NB4 (cell line): ENCODE data around the gene PNISR.

Experiments
- DNase-seq: peaks from one replicate; pipeline ENCODE4 v3.0.0; 2010; ENCODE audit warnings: low read depth
- H3K4me3 ChIP-seq: one replicate; pipeline ENCODE4 v1.5.1; 2011; ENCODE audit warnings: mild to moderate bottlenecking, low read depth, low read length, moderate library complexity
- CTCF ChIP-seq: IDR thresholded peaks from one replicate; pipeline ENCODE4 v1.5.1; 2012; ENCODE audit warnings: low read depth, low read length
- MAX ChIP-seq: IDR thresholded peaks from 2 replicates; pipeline ENCODE4 v1.6.1; 2011; ENCODE audit warnings: low read depth, low read length
- MYC ChIP-seq: IDR thresholded peaks from 2 replicates; pipeline ENCODE4 v1.6.1; 2011; ENCODE audit warnings: low read depth, low read length
- POLR2A ChIP-seq: IDR thresholded peaks from 2 replicates; pipeline ENCODE4 v1.6.1; 2011; ENCODE audit warnings: mild to moderate bottlenecking; ENCODE audit not compliant: insufficient read length; ENCODE audit errors: extremely low read depth

Gene PNISR

GRCh38 chr6:99378636-99379035, 46.5 kb downstream of the PNISR start:
- DNase-seq: peak; percentile 14
- TF ChIP-seq MYC: no peak
- TF ChIP-seq CTCF: no peak
- no peak for TF ChIP-seq MAX
- TF ChIP-seq POLR2A: no peak
- no peak overlapping the region for H3K4me3 ChIP-seq

- H3K4me3 ChIP-seq: no peak overlapping the region
- DNase-seq: no peak
- TF ChIP-seq MAX: no peak
- TF ChIP-seq MYC: no peak
- no peak for TF ChIP-seq POLR2A
- TF ChIP-seq CTCF: no peak
Measured at GRCh38 chr6:99369533-99369932, 55.6 kb downstream of the PNISR start.

- TF ChIP-seq MAX (no peak), MYC (no peak), CTCF (no peak), POLR2A (no peak)
- DNase-seq: no peak
- H3K4me3 ChIP-seq: no peak overlapping the region
Measured at GRCh38 chr6:99366852-99367251, 58.3 kb downstream of the PNISR start.

GRCh38 chr6:99364026-99364425, 61.1 kb downstream of the PNISR start:
- H3K4me3 ChIP-seq: no peak overlapping the region

GRCh38 chr6:99362678-99363268, 62.3 kb downstream of the PNISR start:
- TF ChIP-seq MYC (no peak), MAX (no peak), POLR2A (no peak), CTCF (no peak)
- no peak for DNase-seq
- H3K4me3 ChIP-seq: no peak overlapping the region

More at GRCh38 chr6:99364026-99364425, 61.1 kb downstream of the PNISR start:
- DNase-seq: no peak
- no peak for TF ChIP-seq MYC
- no peak for TF ChIP-seq CTCF
- TF ChIP-seq POLR2A: no peak
- TF ChIP-seq MAX: no peak
